K562 (cell line): ENCODE results near the gene ZBTB20. TPM values are rescaled to one million over a fixed set of nuclear protein-coding genes. Genes with fewer than 3 reads are reported as not detected.

ENCODE experiments used
- ARID1B ChIP-seq: fragments of 450-650 bp; IDR thresholded peaks from 2 replicates; pipeline ENCODE4 v1.6.1; 2016; ENCODE audit warnings: antibody characterized with exemption, mild to moderate bottlenecking, inconsistent platforms
- BACH1 ChIP-seq: fragments of 200-800 bp; sonication (Bioruptor generic); IDR thresholded peaks from 2 replicates; pipeline ENCODE4 v1.6.1; 2016; ENCODE audit warnings: missing genetic modification characterization, missing compliant biosample characterization
- CSDE1 ChIP-seq, 2 experiments: fragments of 450-650 bp; IDR thresholded peaks; 2 replicates each; pipeline ENCODE4 v1.6.1; 2016; ENCODE audit warnings: mild to moderate bottlenecking in 1 of 2
- HDAC3 ChIP-seq: fragments of 450-650 bp; IDR thresholded peaks from 2 replicates; pipeline ENCODE4 v1.6.1; 2018; ENCODE audit warnings: borderline replicate concordance, mild to moderate bottlenecking, moderate library complexity; ENCODE audit not compliant: partially characterized antibody
- IRF2 ChIP-seq: sonication (generic); formaldehyde crosslinking; IDR thresholded peaks from 2 replicates; pipeline ENCODE4 v1.8.1; 2022; ENCODE audit warnings: mild to moderate bottlenecking, missing genetic modification reagents
- LARP7 ChIP-seq: fragments of 450-650 bp; IDR thresholded peaks from 2 replicates; pipeline ENCODE4 v1.6.1; 2016
- MAFG ChIP-seq: fragments of 450-650 bp; conservative IDR thresholded peaks from 2 replicates; pipeline ENCODE4 v1.6.1; 2016; ENCODE audit warnings: missing genetic modification characterization, missing compliant biosample characterization
- NCOR1 ChIP-seq: fragments of 450-650 bp; IDR thresholded peaks from 2 replicates; pipeline ENCODE4 v1.6.1; 2016; ENCODE audit warnings: mild to moderate bottlenecking, moderate library complexity
- NFE2L1 ChIP-seq: fragments of 450-650 bp; IDR thresholded peaks from 2 replicates; pipeline ENCODE4 v1.6.1; 2016; ENCODE audit warnings: missing genetic modification characterization, low read depth, mild to moderate bottlenecking, missing compliant biosample characterization, moderate library complexity, borderline replicate concordance
- NFYB ChIP-seq: IDR thresholded peaks from 2 replicates; pipeline ENCODE4 v1.6.1; 2011; ENCODE audit warnings: mild to moderate bottlenecking, moderate library complexity; ENCODE audit not compliant: insufficient read length; ENCODE audit errors: extremely low read depth
- PCBP1 ChIP-seq: fragments of 200-400 bp; formaldehyde crosslinking; IDR thresholded peaks from 2 replicates; pipeline ENCODE4 v1.6.1; 2018; ENCODE audit warnings: mild to moderate bottlenecking, low read depth, low read length; ENCODE audit not compliant: poor library complexity, severe bottlenecking
- SP2 ChIP-seq: IDR thresholded peaks from 2 replicates; pipeline ENCODE4 v1.6.1; 2011; ENCODE audit warnings: mild to moderate bottlenecking, low read depth, low read length, moderate library complexity; ENCODE audit not compliant: poor library complexity, severe bottlenecking; ENCODE audit errors: extremely low read depth
- TCFL5 ChIP-seq: fragments of 250-450 bp; sonication (Bioruptor Pico); conservative IDR thresholded peaks from 2 replicates; pipeline ENCODE4 v1.6.1; 2021; ENCODE audit warnings: mild to moderate bottlenecking, moderate library complexity, matching md5 sums
- ZBTB8A ChIP-seq: fragments of 450-650 bp; IDR thresholded peaks from 2 replicates; pipeline ENCODE4 v1.6.1; 2018; ENCODE audit warnings: mild to moderate bottlenecking, moderate library complexity; ENCODE audit not compliant: partially characterized antibody
- ZNF431 ChIP-seq: sonication (generic); formaldehyde crosslinking; IDR thresholded peaks from 2 replicates; pipeline ENCODE4 v1.8.0; 2022; ENCODE audit warnings: mild to moderate bottlenecking, missing genetic modification reagents
- ZNF436 ChIP-seq: fragments of 250-450, 450-650 bp; sonication (Bioruptor Pico); formaldehyde crosslinking; IDR thresholded peaks from 2 replicates; pipeline ENCODE4 v1.7.0; 2020; ENCODE audit warnings: mild to moderate bottlenecking
- ZNF766 ChIP-seq: fragments of 200-800 bp; sonication (Bioruptor generic); conservative IDR thresholded peaks from 2 replicates; pipeline ENCODE4 v1.6.1; 2016; ENCODE audit warnings: missing genetic modification characterization, missing compliant biosample characterization
- polyA plus RNA-seq, 8 experiments: library from polyadenylated mRNA; depleted of rRNA in 4 of 8; stranded (reverse) in 5 of 8; unstranded in 3 of 8; fragments of >200 nt; fragmentation: Nextera tagmentation in 2 of 8; fragmentation: Illumina TruSeq in 1 of 8; extraction: Ambion mirVana in 2 of 8; extraction: Trizol in 1 of 8; gene quantifications; 2 replicates each; pipeline versions ENCODE4 v1.2.1 to v1.2.3, GENCODE V29; 2011 to 2014; ENCODE audit warnings: inconsistent platforms in 1 of 8, missing spikeins in 1 of 8
- total RNA-seq, 7 experiments: library from RNA; depleted of rRNA in 6 of 7; stranded (reverse); fragments of >200 nt in 6 of 7; fragmentation: Illumina TruSeq in 2 of 7; extraction: Trizol in 2 of 7; gene quantifications; 2 replicates each; pipeline versions ENCODE4 v1.2.1 to v1.2.3, GENCODE V29; 2011 to 2021; ENCODE audit warnings: low replicate concordance in 1 of 7
- TF ChIP-seq, protein P1 (sequence below): fragments of 450-650 bp; IDR thresholded peaks from 2 replicates; pipeline ENCODE4 v1.6.1; 2016; ENCODE audit warnings: low read depth, mild to moderate bottlenecking, moderate library complexity
- TF ChIP-seq, protein P2 (sequence below): fragments of 250-450 bp; sonication (Bioruptor Pico); IDR thresholded peaks from 2 replicates; pipeline ENCODE4 v1.8.0; 2021; ENCODE audit warnings: mild to moderate bottlenecking, moderate library complexity
- TF ChIP-seq, protein P3 (sequence below), 2 experiments: fragments of 200-800 bp in 1 of 2; sonication (Bioruptor generic) in 1 of 2; sonication (generic) in 1 of 2; formaldehyde crosslinking in 1 of 2; IDR thresholded peaks in 1 of 2; conservative IDR thresholded peaks in 1 of 2; 2 replicates each; pipeline versions ENCODE4 v1.5.0 to v1.6.1; 2016 to 2020; ENCODE audit warnings: missing compliant biosample characterization in 1 of 2, missing genetic modification characterization in 1 of 2, missing genetic modification reagents in 1 of 2
- TF ChIP-seq, protein P4 (sequence below): sonication (generic); formaldehyde crosslinking; IDR thresholded peaks from 2 replicates; pipeline ENCODE4 v1.8.0; 2022; ENCODE audit warnings: mild to moderate bottlenecking, low read depth, missing genetic modification reagents
- TF ChIP-seq, protein P5 (sequence below), 3 experiments: IDR thresholded peaks in 2 of 3; conservative IDR thresholded peaks in 1 of 3; 2 replicates each; pipeline ENCODE4 v1.5.1; 2011 to 2012; ENCODE audit warnings: low read length in 3 of 3, mild to moderate bottlenecking in 3 of 3, control low read depth in 2 of 3, improper control_type of control experiment in 1 of 3, inconsistent platforms in 1 of 3, low read depth in 1 of 3, mixed read lengths in 1 of 3, moderate library complexity in 1 of 3; ENCODE audit not compliant: insufficient read depth in 2 of 3

ZBTB20 gene
- total and polyA plus RNA-seq, 9 of the 15 experiments (the other 6 are each of a cell fraction or from before 2014, with no cell fraction given), result 0.17 to 1.7 (median 0.45) TPM

DNA sequence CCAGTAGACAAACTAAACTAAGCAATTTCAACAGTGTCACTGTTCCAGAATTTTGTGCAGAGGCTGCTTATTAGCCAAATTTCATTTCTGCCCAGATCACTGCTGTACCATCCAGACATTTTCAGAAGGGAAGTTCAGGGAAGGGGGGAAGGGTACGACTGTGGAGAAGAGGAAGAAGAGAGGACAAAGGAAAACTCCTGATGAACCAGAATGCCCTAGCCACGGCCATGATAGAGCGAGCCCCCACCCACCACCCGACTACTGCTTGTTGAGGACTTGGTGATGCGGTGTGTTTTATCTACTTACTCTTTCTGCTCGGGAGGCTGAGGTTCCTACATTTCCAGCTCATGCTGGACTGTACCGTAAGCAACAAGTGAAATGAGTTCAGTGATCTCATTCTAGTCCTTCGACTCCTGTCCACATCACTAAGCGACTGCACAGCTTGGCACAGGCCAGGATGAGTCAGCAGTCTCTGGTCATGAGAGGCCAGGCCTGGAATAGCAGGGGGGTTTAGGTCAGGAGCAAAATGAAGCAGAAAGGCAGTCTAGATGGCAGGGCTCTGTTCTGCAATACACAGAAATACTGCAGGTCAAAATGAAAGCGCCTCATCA, 522.4 kb downstream of the ZBTB20 start (continued):
- TF ChIP-seq ZNF436 (CRISPR knock-in tag) (no peak), NCOR1 (no peak), SP2 (no peak), NFYB (no peak), NFE2L1 (peak; percentile 11; the same call in 1 of the 2 replicates), LARP7 (no peak), HDAC3 (no peak), ZBTB8A (no peak), IRF2 (no peak), MAFG (tag) (peak; percentile 83), PCBP1 (no peak), ZNF766 (CRISPR knock-in tag) (no peak), TCFL5 (CRISPR knock-in tag) (no peak), ARID1B (no peak), BACH1 (tag) (peak; percentile 89; the same call in 1 of the 2 replicates), ZNF431 (CRISPR knock-in tag) (no peak), CSDE1 (IDR thresholded peaks at IDR 0.05) (no peak)
- TF ChIP-seq, protein P1, sequence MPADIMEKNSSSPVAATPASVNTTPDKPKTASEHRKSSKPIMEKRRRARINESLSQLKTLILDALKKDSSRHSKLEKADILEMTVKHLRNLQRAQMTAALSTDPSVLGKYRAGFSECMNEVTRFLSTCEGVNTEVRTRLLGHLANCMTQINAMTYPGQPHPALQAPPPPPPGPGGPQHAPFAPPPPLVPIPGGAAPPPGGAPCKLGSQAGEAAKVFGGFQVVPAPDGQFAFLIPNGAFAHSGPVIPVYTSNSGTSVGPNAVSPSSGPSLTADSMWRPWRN, result no peak
- TF ChIP-seq, protein P2, sequence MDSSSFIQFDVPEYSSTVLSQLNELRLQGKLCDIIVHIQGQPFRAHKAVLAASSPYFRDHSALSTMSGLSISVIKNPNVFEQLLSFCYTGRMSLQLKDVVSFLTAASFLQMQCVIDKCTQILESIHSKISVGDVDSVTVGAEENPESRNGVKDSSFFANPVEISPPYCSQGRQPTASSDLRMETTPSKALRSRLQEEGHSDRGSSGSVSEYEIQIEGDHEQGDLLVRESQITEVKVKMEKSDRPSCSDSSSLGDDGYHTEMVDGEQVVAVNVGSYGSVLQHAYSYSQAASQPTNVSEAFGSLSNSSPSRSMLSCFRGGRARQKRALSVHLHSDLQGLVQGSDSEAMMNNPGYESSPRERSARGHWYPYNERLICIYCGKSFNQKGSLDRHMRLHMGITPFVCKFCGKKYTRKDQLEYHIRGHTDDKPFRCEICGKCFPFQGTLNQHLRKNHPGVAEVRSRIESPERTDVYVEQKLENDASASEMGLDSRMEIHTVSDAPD (CRISPR knock-in tag), result no peak
- TF ChIP-seq, protein P3, sequence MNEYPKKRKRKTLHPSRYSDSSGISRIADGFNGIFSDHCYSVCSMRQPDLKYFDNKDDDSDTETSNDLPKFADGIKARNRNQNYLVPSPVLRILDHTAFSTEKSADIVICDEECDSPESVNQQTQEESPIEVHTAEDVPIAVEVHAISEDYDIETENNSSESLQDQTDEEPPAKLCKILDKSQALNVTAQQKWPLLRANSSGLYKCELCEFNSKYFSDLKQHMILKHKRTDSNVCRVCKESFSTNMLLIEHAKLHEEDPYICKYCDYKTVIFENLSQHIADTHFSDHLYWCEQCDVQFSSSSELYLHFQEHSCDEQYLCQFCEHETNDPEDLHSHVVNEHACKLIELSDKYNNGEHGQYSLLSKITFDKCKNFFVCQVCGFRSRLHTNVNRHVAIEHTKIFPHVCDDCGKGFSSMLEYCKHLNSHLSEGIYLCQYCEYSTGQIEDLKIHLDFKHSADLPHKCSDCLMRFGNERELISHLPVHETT (CRISPR knock-in tag; conservative IDR thresholded peaks at IDR 0.05 in 1 of 2, IDR thresholded peaks at IDR 0.05 in 1 of 2), result peak in 1 of 2 experiments; percentile 41; a peak in 1 of 4 replicates
- TF ChIP-seq, protein P4, sequence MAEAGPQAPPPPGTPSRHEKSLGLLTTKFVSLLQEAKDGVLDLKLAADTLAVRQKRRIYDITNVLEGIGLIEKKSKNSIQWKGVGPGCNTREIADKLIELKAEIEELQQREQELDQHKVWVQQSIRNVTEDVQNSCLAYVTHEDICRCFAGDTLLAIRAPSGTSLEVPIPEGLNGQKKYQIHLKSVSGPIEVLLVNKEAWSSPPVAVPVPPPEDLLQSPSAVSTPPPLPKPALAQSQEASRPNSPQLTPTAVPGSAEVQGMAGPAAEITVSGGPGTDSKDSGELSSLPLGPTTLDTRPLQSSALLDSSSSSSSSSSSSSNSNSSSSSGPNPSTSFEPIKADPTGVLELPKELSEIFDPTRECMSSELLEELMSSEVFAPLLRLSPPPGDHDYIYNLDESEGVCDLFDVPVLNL (CRISPR knock-in tag), result no peak
- TF ChIP-seq, protein P5, sequence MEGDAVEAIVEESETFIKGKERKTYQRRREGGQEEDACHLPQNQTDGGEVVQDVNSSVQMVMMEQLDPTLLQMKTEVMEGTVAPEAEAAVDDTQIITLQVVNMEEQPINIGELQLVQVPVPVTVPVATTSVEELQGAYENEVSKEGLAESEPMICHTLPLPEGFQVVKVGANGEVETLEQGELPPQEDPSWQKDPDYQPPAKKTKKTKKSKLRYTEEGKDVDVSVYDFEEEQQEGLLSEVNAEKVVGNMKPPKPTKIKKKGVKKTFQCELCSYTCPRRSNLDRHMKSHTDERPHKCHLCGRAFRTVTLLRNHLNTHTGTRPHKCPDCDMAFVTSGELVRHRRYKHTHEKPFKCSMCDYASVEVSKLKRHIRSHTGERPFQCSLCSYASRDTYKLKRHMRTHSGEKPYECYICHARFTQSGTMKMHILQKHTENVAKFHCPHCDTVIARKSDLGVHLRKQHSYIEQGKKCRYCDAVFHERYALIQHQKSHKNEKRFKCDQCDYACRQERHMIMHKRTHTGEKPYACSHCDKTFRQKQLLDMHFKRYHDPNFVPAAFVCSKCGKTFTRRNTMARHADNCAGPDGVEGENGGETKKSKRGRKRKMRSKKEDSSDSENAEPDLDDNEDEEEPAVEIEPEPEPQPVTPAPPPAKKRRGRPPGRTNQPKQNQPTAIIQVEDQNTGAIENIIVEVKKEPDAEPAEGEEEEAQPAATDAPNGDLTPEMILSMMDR (IDR thresholded peaks at IDR 0.05 in 2 of 3, conservative IDR thresholded peaks at IDR 0.05 in 1 of 3; ENCODE audit: insufficient read depth in 2 of 3, low read depth in 1 of 3, low read length in 3 of 3), result no peak
